GM12865 (cell line): ENCODE results near the gene YOD1.

Experiments
- DNase-seq: peaks from one replicate; pipeline ENCODE4 v3.0.0; 2010; ENCODE audit warnings: low read depth
- H3K4me3 ChIP-seq: 2 replicates; pipeline ENCODE4 v1.5.1; 2011; ENCODE audit warnings: mild to moderate bottlenecking, low read depth, low read length, control low read depth
- CTCF ChIP-seq: IDR thresholded peaks from 2 replicates; pipeline ENCODE4 v1.5.1; 2011; ENCODE audit warnings: low read length, control low read depth, low read depth, inconsistent platforms; ENCODE audit not compliant: insufficient read depth; ENCODE audit errors: missing control alignments

The YOD1 gene

DNA sequence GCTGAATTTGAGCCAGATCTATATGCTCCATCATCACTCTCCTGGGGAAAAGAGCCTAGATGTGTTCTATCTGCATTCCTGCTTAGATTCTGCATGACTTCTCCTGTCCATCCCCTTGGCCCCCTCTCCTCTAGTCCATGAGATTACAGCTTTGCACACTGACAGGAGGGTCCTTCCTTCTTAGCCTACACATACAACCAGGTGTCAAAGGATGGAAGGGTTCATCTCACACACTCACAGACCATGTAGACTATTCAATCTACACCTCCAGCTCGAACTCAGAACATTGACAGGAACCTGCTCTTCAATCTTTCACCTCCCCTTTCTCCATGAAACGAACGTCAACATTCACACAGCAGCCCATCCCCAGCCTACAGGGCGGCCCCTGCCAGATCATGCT, 32.3 kb downstream of the YOD1 start:
- H3K4me3 ChIP-seq = no peak overlapping the region
- TF ChIP-seq CTCF = no peak
- no peak for DNase-seq

- TF ChIP-seq CTCF = no peak
- DNase-seq = no peak
- no peak overlapping the region for H3K4me3 ChIP-seq
Measured at GRCh38 chr1:207017615-207018559, 33.1 kb downstream of the YOD1 start.

DNA sequence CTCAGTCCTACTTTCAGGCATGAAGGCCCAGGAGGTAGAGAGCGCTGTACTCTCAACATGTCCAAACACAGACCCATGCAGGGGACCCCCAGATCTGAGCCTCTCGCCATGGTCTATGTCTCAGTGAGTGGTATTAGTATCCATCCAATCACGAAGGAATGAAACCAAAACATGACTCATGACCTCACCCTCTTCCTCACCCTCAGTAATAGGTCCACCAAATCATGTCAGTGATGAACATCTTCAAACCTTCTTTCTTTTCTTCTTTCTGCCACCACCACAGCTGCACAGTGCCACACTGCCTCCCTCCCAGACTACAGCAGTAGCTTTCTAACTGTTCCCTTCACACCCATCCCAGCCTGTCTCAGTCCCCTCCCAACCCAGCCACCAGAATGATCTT, 35.2 kb downstream of the YOD1 start:
- no peak for DNase-seq
- no peak overlapping the region for H3K4me3 ChIP-seq
- no peak for TF ChIP-seq CTCF

GRCh38 chr1:207014728-207015127, 36.3 kb downstream of the YOD1 start:
- no peak overlapping the region for H3K4me3 ChIP-seq
- DNase-seq = peak; percentile 34
- no peak for TF ChIP-seq CTCF

DNA sequence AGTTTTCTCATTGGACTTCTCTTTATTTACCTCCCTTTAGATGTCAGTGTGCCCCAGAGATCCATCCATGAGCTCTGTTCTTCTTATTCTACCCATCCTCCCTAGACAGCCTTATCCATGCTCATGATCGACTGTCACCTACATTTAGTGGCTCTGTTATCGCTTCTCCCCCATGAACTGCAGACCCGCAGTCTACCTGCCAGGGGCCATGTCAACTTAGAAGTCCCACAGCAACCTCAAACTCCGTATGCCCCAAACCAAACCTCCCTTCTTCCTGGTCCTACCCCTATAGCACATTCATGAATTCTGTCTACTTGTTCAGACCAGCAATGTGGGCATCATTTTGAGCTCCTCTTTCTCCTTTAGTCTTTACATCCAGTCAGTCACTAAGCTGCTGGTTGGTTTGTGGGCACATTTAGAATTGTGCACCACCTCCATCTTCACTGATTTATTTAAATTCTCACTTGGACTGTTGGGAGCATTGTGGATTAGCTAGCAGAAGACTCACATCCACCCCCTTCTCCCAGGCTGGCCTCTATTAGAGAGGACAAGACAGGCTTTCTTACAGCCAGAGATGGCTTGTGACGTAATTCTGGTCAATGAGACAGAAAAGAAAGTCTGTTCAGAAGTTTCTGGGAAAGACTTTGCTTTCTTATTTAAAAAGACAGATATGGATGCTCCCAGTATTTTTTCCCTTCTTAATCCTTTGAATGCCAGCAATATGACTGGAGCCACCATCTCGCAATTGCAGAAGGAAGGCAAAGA, 37.5 kb downstream of the YOD1 start:
- no peak for DNase-seq
- no peak for TF ChIP-seq CTCF
- H3K4me3 ChIP-seq = no peak overlapping the region

GRCh38 chr1:207010726-207011125, 40.3 kb downstream of the YOD1 start:
- H3K4me3 ChIP-seq = no peak overlapping the region
- DNase-seq = no peak
- no peak for TF ChIP-seq CTCF
